Stimulated activated CD4-positive, alpha-beta T cell treated with anti-CD3 and anti-CD28 coated beads, TNF-alpha, amount 100 ng/mL, for 24 hours (primary cell): ENCODE results near the gene AMZ1.

ENCODE experiments used
- DNase-seq, 3 experiments: peaks; one replicate each; pipeline ENCODE4 v3.0.0-alpha.2; 2020; ENCODE audit warnings: low read depth in 3 of 3

Gene AMZ1

GRCh38 chr7:2750004-2750407 lies 62.0 kb downstream of the AMZ1 start:
- DNase-seq, result no peak

- DNase-seq, result no peak
These were observed 63.1 kb downstream of the AMZ1 start for GRCh38 chr7:2751086-2751485.

DNA sequence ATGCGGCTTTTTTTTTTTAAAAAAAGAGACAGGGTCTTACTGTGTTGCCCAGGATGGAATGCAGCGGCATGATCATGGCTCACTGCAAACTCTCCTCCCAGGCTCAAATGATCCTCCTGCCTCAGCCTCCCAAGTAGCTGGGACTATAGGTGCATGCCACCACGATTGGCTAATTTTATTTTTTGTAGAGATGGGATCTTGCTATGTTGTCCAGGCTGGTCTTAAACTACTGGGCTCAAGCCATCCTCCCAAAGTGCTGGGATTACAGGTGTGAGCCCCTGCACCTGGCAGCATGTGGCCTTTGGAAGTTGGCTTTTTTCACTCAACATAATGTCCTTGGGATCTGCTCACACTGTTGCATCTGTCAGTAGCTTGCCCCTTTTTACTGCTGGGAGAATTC lies 65.1 kb downstream of the AMZ1 start:
- no peak for DNase-seq

- DNase-seq, result no peak
These were observed 66.1 kb downstream of the AMZ1 start for GRCh38 chr7:2754086-2754485.

- no peak for DNase-seq
These were observed 66.9 kb downstream of the AMZ1 start for GRCh38 chr7:2754912-2755311.

DNA sequence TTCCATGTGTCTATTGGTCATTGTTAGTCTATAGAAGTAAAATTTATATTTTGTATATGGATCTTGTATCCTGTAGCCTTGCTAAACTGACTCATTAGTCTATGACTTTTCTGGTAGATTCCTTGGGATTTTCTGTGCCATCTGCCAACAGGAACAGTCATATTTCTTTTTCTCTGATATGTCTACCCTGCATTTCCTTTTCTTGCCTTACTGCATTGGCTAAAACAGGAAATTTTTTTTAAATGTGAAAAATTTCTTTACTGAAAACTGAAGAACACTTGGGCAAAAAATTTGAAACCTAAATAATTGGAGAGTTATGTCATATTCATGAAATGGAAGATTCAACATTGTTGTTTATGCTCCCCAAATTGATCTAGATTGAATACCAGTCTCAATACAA lies 67.5 kb downstream of the AMZ1 start:
- no peak for DNase-seq

- no peak for DNase-seq
These were observed 69.4 kb downstream of the AMZ1 start for GRCh38 chr7:2757361-2757903.

GRCh38 chr7:2757904-2758672 lies 70.1 kb downstream of the AMZ1 start:
- peak; percentile 52 to 77 (median 66) for DNase-seq

GRCh38 chr7:2758673-2759616 lies 70.9 kb downstream of the AMZ1 start:
- no peak for DNase-seq

GRCh38 chr7:2759736-2760097 lies 71.7 kb downstream of the AMZ1 start:
- DNase-seq, result no peak

DNA sequence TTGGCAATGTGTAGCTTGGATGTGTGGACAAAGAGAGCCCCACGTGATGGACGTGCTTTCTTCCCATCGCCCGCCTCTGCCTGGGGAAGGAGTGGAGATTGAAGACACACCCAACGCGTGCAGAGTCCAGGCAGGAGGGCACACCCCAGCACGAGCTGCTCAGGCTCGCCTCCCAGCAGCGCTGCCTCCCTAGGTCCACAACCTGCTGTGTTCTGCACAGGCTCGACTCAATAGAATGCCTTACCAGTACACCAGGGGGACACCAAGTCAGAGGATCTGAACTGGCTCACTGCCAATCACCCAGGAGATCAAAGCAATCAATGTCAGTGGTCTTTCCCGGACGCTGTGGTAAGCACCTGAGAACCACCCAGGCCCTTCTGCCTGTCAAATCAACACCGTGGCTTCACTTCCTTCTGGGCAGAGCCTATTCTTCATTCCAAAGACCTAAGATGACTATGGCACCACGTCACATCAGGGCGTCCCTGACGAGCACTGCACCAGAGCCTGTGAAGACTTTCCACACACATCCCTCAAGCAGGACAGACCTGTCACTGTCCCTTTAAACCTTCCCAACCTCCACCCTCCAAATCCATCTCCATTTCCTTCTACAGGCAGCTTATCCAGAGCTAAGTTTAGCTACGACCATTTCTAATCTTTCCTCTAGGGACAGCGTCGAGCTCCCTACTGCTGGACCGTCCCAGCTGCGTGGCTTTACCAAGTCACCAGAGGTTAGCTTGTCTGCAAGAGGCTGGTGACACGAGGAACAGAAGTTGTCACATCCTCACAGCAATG lies 72.3 kb downstream of the AMZ1 start:
- no peak for DNase-seq

- DNase-seq, result no peak
These were observed 73.2 kb downstream of the AMZ1 start for GRCh38 chr7:2761131-2761624.

DNA sequence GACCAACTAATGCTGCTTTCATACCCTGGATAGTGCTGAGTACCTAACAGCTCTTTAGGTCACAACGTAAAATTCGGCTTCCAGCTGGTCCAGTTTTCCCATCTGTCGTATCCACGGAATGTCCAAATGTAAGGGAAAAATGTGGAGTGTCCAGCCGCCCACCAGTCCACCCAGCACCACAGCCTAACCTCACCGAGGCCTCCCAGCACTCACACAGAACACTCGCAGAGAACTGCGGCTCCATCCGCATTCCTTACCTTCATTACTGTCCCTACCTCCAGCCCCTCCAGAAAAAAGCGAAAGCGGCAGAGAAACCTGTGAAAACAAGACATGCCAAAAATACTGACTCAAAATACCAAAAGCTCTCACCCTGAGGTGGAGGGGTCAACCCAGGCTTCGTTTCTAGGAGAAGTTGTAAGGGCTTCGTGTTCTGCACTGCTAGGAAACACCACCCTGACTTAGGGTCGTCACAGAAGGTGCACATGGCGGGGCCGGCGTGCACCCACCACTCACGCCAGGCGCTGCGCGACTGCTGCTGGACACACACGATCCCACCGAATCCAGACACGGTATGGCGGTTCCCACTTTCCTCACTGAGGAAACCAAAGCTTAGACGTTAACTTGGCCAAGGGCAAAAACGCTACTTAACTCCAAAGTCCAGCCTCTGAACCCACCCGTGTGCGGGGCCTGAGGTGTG lies 73.9 kb downstream of the AMZ1 start:
- no peak for DNase-seq

- no peak for DNase-seq
These were observed 75.6 kb downstream of the AMZ1 start for GRCh38 chr7:2763597-2763996.

DNA sequence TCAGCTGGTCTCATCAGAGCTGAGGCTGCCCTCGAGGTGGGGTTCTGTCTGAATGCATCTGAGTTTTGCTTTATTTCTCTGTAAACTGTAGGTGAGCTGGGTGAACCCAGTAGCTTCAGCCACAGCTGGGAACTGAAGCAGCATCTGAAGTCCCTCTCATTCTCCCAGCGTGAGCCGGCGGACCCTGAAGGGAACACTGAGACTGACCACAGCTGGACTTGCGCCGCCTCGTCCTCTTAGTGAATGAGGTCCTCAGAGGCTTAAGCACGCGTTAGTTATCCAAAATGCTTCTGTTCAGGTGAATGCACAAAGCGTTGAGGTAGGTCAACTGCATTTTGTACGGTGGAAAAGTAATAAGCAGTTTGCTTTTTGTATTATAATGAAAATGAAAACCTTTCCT lies 76.6 kb downstream of the AMZ1 start:
- DNase-seq, result no peak
